ENCODE results near the gene ZMYND19. TPM values are rescaled to one million over a fixed set of nuclear protein-coding genes. Genes with fewer than 3 reads are reported as not detected.
"Not testable (repeated sequence)": the region's sequence is repeated elsewhere in the genome, so short reads cannot be mapped to it uniquely, and the experiment has no call there.

The ZMYND19 gene
- polyA plus RNA-seq, 5 donors, result 16.1 to 27.7 (median 20.7) TPM

GRCh38 chr9:137618105-137619067 is 28.1 kb upstream of the ZMYND19 start, which contains the start of gene EHMT1:
Gene EHMT1 (plus strand): TSS chr9:137619005. CDS start chr9:137619029, 24 bp downstream.
- peak; percentile 86 to 89 for DNase-seq

GRCh38 chr9:137615387-137615871 is 25.1 kb upstream of the ZMYND19 start:
- no peak for DNase-seq

- DNase-seq, result no peak
Measured at GRCh38 chr9:137614631-137615386, 24.5 kb upstream of the ZMYND19 start.

- no peak for DNase-seq
Measured at GRCh38 chr9:137613738-137614523, 23.6 kb upstream of the ZMYND19 start.

GRCh38 chr9:137613259-137613658 is 22.9 kb upstream of the ZMYND19 start:
- DNase-seq, result no peak

GRCh38 chr9:137612741-137613142 is 22.4 kb upstream of the ZMYND19 start:
- no peak for DNase-seq

GRCh38 chr9:137611623-137612609 is 21.6 kb upstream of the ZMYND19 start:
- peak in 1 of 2 donors; percentile 24 for DNase-seq

GRCh38 chr9:137610944-137611343 is 20.6 kb upstream of the ZMYND19 start:
- no peak for DNase-seq

- no peak for DNase-seq
Measured at GRCh38 chr9:137607141-137607857, 17.0 kb upstream of the ZMYND19 start.

- no peak for DNase-seq
Measured at GRCh38 chr9:137606734-137607138, 16.4 kb upstream of the ZMYND19 start.

- no peak for DNase-seq
Measured at GRCh38 chr9:137606005-137606621, 15.8 kb upstream of the ZMYND19 start.

- peak; percentile 83 to 87 for DNase-seq
Measured at GRCh38 chr9:137605121-137606004, 15.1 kb upstream of the ZMYND19 start, which contains the start of gene ARRDC1. Gene ARRDC1 (plus strand): TSS chr9:137605686. CDS start chr9:137605718, 32 bp downstream.

GRCh38 chr9:137604345-137605086 is 14.2 kb upstream of the ZMYND19 start:
- DNase-seq, result peak in 1 of 2 donors; percentile 42

- no peak for DNase-seq
Measured at GRCh38 chr9:137603879-137604278, 13.6 kb upstream of the ZMYND19 start.

- no peak for DNase-seq
Measured at GRCh38 chr9:137602661-137603060, 12.3 kb upstream of the ZMYND19 start.

- DNase-seq, result no peak
Measured at GRCh38 chr9:137598943-137599342, 8.6 kb upstream of the ZMYND19 start.

- not testable (repeated sequence) for DNase-seq
Measured at GRCh38 chr9:137596577-137596976, 6.3 kb upstream of the ZMYND19 start.
